Erythroblast (primary cell): ENCODE results near the gene G0S2.

Source experiments
- GATA1 ChIP-seq: IDR thresholded peaks from 2 replicates; pipeline ENCODE4 v1.6.1; 2011; ENCODE audit warnings: low read depth, mild to moderate bottlenecking, control low read depth, low read length, moderate library complexity
- POLR2A ChIP-seq: IDR thresholded peaks from 2 replicates; pipeline ENCODE4 v1.6.1; 2011; ENCODE audit warnings: mild to moderate bottlenecking, low read length

GRCh38 chr1:209705033-209705598, 29.9 kb downstream of the G0S2 start:
- TF ChIP-seq POLR2A, result no peak
- TF ChIP-seq GATA1, result no peak
